Raji (cell line): ENCODE data around the gene NPHP4.

Source experiments
- POLR2A ChIP-seq: IDR thresholded peaks from 2 replicates; pipeline ENCODE4 v1.6.1; 2011; ENCODE audit warnings: low read depth, low read length, control low read depth; ENCODE audit not compliant: insufficient read depth

The NPHP4 gene

DNA sequence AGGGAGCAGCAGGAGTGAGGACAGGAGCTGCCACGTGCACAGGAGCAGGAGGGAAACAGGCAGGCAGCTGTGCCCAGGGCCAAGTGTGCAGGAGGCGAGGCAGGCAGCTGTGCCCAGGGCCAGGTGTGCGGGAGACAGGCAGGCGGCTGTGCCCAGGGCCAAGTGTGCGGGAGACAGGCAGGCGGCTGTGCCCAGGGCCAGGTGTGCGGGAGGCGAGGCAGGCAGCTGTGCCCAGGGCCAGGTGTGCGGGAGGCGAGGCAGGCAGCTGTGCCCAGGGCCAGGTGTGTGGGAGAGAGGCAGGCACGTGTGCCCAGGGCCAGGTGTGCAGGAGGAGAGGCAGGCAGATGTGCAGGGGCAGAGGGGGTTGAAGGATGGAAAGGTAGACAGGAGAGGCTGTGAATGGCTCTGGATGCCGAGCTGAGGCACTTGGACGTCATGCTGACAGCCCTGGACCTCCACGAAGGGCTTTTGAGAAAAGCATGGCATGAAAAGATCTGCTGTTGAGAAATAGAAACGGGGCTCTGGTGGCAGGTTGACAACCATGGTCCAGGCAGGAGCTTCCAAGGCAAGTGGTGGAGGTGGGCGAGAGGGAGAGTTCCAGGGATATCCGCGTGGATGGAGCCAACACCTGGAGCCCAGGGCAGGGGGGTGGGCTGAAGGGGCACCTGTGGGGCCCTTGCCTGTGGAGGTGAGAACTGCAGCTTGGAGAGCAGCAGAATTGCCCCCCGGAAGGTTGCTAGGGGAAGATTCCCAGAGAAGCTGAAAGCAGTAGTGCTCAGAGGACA is 19.1 kb upstream of the NPHP4 start:
- TF ChIP-seq POLR2A, result no peak

DNA sequence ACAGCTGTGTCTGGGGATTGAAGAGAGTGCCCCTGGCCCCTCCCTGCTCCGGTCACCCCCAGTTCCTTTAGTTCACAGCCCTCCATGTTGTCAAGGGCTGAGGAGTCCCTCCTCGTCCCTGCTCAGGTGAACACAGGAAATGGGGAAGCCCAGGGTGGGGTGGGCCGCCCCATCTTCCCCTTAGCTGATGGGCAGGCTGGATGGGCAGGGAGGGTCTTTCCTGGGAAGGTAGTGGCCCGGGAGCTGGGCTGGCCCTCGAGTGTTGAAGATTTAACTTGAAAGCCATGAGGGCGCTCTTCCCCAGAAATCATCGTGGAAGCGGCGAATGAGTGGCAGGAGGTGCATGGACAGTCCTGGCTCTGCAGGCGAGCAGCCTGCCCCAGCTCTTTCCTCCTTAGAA is 18.3 kb upstream of the NPHP4 start:
- no peak for TF ChIP-seq POLR2A

DNA sequence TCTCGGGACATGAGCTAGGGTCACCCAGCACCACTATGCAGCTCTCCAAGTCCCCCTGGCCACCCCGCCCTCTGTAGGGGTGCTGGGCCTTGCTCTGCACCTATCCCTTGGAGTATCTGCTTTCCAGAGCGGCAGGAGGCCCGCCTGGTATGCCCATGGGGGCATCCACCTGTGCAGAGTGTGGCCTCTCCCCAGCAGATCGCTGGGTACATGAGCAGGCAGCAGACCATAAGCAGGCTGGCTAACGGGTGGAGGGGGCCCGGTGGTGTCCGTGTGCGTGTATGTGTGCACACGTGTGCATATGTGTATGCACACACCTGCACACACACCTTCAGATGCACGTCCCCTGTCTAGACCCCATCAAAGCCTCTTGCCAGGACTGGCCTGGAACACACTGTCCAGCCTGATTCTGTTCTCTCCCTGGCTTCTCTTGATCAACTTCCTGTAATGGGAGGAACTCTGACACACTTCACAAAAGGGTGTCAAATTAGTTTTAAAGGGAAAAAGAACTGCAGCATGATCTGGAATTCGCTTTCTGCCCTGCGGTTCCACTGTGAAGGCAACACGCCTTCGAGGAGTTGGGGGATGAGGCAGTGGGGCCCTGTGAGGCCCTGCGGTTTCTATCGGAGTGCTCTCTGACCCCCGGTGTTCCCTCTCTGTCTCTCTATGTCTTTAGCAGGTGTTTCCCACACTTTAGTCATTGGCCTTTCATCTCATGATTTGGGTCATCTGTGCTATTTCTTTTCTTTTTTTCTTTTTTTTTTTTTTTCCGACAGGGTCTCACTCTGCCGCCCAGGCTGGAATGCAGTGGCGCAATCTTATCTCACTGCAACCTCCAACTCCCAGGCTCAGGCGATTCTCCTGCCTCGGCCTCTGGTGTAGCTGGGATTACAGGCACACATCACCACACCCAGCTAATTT is 17.2 kb upstream of the NPHP4 start:
- TF ChIP-seq POLR2A, result no peak

DNA sequence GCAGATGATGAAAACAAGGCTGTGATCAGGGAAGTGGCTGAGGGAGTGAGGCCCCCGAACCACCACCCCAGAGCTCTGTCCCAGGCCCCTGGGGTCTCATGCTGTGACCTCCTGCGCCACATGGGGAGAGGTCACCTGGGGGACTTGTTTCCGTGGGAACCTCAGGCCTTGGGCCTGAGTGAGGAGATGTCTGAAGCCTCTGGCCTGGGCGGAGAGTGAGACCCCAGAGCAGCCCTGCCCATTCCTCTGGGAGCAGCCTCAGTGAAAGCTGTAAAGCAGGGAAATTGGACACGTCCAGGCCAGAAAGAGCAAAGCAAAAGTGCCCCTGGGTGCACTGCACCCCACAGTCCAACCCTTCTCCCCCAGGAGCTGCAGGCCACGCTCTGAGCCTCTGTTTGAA is 16.5 kb upstream of the NPHP4 start:
- no peak for TF ChIP-seq POLR2A

DNA sequence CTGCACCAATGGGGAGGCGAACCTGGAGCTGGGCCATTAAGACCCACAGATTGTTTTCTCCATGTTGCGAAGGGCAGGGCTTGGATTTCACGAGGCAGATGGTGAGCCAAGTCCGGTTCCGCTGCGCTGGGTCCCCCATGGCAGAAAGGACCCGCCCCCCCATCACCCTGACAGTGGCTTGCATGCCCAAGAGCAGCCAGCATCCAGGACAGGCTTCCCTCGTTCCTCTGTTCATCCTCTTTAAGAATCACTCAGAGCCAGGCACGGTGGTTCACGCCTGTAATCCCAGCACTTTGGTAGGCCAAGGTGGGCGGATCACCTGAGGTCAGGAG is 15.8 kb upstream of the NPHP4 start:
- TF ChIP-seq POLR2A, result no peak

DNA sequence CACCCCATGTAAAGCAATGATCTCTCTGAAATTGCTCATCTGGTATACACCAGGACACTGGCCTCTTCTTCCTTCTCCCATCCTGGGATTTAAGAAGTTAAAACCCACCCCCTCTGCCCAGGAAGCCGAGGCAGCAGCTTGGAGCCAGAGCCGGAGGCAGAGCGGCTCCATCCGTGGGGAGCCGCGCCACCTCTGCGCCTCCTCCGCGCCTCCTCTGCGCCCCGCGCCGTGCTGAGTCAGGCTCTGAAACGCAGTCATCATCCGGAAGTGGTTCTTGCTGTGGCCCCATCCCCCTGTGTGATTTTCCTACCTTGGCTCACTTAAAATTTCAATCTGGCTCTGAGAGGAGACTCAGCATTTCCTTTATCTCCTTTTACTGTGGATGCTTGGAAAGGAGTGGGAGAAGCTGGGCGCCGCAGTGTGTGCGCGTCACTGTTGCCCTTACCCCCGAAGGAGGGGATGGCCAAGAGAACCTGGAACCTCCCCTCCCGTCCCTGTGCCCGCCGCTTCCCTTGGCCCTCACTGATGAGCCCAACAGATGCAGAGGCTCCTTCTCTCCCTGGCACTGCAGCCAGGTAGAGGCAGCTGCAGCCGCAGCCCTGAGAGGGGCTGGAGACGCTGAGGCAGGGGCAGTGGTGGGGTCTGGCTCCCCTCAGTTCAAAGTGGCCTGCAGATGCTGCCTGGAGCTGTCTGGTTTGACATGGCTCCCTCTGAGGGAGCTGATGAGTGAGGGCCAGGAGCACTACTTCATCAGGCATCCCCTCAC is 15.3 kb upstream of the NPHP4 start:
- TF ChIP-seq POLR2A, result no peak

DNA sequence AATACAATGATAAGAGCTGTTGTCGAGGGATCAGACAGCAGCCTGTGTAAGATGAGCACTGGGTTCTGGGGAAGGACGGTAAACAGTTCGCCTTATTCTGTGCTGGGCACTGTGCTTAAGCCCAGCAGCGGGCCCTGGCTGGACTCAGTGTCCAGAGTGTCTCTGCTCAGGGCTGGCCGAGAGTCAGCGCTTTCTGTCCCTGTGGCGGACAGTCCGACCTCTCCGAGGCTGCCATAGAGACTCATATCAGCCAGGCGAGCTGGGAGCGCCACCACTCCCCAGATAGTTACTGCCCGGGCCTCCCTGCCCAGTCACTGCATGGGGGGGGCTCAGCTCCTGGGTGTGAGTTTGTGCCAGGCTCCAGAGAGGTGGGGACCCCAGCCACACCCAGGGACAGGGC is 14.7 kb upstream of the NPHP4 start:
- no peak for TF ChIP-seq POLR2A

DNA sequence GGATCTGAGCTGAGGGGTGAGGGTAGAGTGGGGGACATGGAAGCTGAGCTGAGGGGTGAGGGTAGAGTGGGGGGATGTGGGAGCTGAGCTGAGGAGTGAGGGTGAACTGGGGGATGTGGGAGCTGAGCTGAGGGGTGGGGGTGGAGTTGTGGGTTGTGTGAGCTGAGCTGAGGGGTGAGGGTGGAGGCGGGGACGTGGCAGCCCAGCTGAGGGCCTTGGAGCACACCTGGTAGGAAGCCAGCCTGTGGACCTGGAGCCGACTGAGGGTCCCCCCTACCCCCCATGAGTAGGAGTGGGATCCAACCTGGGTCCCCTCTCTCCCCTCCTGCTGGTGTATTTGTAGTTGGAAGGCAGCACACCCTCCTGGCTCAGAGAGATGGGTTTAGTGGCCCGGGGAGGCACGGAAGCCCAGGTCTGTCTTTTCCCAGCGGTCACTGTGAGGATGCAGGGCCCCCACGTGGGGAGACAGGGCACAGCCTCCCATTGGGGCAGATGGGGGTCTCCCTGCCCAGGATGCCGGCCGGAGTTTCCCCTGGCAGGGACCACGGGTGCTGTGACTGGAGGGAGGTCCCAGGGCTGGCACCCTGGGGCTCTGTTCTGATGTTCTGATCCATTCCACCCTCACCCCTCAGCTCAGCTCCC is 13.2 kb upstream of the NPHP4 start:
- no peak for TF ChIP-seq POLR2A

DNA sequence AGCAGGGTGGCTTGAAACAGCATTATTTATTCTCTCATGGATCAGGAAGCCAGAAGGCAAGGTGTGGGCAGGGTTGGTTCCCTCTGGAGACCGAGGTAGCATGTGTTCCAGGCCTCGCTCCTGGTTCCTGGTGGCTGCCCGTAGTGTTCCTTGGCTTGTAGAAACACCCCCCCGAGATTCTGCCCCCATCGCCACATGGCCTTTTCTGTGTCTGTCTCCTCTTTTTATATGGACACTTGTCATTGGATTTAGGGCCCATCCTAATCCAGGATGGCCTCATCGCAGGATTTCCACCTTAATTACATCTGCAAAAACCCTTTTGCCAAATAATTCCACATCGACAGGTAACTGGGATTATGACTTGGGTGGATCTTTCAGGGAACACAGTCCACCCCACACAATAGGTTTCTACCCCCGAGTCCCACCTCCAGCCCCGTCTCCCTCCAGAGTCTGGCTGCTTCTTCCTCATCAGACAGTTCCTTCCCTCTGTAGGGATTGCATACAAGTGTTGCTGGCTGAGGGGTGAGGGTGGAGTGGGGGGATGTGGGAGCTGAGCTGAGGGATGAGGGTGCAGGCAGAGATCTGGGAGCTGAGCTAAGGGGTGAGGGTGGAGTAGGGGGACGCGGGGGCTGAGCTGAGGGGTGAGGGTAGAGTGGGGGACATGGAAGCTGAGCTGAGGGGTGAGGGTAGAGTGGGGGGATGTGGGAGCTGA is 12.3 kb upstream of the NPHP4 start:
- no peak for TF ChIP-seq POLR2A

DNA sequence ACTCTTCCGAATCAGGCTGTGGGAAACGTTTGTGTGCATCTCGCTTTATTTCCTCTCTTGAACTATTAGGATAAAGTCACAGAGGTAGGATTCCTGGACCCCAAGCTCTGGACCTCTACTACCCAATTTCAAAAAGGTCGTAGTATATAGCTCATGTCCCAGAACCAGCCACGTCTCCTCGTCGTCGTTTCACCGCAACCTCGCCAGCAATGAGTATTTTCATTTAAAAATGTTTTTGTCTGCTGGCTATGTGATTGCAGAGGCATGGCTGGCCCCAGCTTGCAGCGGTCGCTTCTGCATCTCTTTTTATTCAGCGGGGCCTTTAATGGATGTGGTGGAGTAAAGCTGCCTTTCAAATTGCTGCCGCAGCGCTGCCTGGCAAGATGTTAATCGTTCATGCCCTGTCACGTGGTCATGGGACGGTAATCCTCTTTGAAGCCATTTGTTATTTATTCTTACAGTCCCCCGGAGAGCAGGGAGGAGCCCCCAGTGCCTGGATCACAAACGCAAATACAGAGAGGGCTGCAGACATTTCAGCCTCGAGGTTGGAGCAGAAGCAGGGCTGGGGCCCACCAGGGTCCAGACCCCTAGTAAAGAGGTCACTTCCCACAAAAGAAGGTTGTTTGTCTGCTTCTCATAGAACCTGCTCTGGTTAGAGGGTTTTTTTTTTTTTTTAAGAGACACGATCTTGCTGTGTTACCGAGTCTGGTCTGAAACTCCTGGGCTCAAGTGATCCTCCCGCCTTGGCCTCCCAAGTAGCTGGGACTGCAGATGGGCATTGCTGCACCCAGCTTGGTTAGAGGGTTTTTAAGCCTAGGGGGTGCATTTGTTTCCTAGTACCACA is 11.6 kb upstream of the NPHP4 start:
- no peak for TF ChIP-seq POLR2A

DNA sequence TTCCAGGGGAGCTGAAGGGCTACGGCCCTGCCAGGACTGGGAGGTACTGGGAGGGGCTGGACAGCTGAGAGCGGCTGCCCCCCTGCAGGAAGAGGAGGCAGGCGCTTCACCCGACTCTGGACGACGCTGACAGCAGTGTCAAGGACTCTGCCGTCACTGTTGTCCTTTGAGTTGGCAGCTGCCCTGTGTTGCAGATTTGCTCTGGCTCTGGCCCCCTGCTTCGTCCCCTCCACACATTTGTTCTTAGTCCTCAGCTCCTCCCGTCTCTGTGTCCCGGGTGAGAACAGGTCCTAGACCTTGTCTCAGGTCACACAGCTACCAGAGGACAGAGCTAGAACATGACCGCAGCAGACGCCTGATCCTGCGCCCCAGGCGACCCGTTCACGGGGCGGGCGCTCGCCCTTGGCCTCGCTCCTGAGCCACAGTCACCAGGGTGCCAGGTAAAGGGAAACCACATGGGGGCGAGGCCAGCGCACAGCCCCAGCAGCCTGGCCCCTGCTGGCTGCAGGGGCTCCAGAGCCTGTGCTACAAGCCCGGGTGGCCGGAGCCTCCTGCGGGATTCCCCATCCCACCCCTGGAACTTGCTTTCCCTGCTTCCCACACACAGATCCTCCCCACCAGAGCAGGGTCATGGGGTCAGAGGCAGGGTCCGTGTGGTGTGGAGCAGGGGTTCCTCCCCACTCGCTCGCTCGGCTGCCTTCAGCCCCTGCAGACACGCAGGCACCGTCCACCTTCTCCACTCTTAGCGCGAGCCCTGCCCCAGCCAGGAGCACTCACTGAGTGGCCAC is 10.7 kb upstream of the NPHP4 start:
- TF ChIP-seq POLR2A, result no peak

DNA sequence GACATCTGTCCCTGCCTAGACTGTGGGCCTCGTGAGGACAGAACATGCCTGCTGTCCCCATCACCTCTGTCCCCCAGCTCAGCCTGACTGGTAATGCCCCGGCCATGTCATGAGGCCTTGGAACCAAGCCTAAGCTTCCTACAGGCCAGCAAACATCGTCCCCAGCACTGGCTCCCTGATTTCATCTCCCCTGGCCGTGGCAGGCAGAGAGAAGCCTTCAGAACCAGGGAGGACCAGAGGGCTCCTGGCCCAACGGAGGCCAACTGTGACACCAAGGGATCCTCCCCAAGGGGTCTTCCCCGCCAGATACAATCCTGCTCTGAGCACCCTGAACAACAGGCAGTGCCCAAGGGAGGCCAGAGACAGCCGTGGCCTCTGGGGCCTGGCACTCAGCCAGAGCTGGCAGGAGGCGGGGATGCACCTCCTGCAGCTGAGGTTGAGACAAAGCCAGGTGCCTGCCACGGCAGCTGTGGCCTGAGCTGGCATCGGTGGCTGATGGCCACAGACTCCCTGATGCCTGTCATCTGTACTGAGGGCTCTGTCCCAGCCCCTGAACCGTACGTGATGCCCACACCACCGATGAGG is 9.9 kb upstream of the NPHP4 start:
- TF ChIP-seq POLR2A, result no peak
